Ovary (tissue), 9 donors: Measurements from ENCODE around the gene GOLT1A. TPM values are rescaled to one million over a fixed set of nuclear protein-coding genes. Genes with fewer than 3 reads are reported as not detected.

Experiments used
- DNase-seq, 5 donors: peaks; one replicate each; pipeline ENCODE4 v3.0.0-alpha.2; 2019 to 2020
- H3K27ac ChIP-seq, 2 donors: fragments of 200-600 bp; one replicate each; pipeline versions ENCODE4 v1.5.1 to v1.8.0; 2019 to 2022
- H3K27me3 ChIP-seq: fragments of 200-600 bp; one replicate; pipeline ENCODE4 v1.8.0; 2022
- H3K36me3 ChIP-seq: fragments of 200-600 bp; sonication (generic); one replicate; pipeline ENCODE4 v1.5.1; 2019
- H3K4me1 ChIP-seq: one replicate; pipeline ENCODE4 v1.8.1; 2013; ENCODE audit warnings: mild to moderate bottlenecking, moderate library complexity; ENCODE audit not compliant: insufficient read depth
- H3K4me3 ChIP-seq: fragments of 200-600 bp; sonication (generic); one replicate; pipeline ENCODE4 v1.5.1; 2017
- H3K9me3 ChIP-seq, 2 donors: fragments of 200-600 bp in 1 of 2; sonication (generic) in 1 of 2; one replicate each; pipeline versions ENCODE4 v1.5.1 to v1.8.1; 2013 to 2019; ENCODE audit warnings: mild to moderate bottlenecking in 1 of 2, moderate library complexity in 1 of 2
- CTCF ChIP-seq, 3 donors: fragments of 450-650 bp in 2 of 3; fragments of 200-600 bp in 1 of 3; IDR thresholded peaks; one replicate each; pipeline versions ENCODE4 v1.5.1 to v1.8.0; 2016 to 2022; ENCODE audit warnings: antibody characterized with exemption in 3 of 3, mild to moderate bottlenecking in 1 of 3
- EP300 ChIP-seq: sonication (generic); formaldehyde crosslinking; IDR thresholded peaks from one replicate; pipeline ENCODE4 v1.6.1; 2017; ENCODE audit warnings: antibody characterized with exemption
- POLR2A ChIP-seq: fragments of 450-650 bp; IDR thresholded peaks from one replicate; pipeline ENCODE4 v1.6.1; 2017; ENCODE audit warnings: antibody characterized with exemption, mild to moderate bottlenecking, moderate library complexity
- WGBS, 3 donors: extraction: QIAGEN DNeasy Blood & Tissue Kit in 1 of 3; methylation state at CpG; one replicate each; pipeline versions ENCODE4 v1.1.5 to v1.1.7; 2013 to 2017; 5-methylcytosine and 5-hydroxymethylcytosine counted together
- intact Hi-C, 4 donors: fragments of 100-400 bp; cut with DNase I; formaldehyde crosslinking; loops; one replicate each; pipeline versions ENCODE4 v1.11.0 to v1.15.1; 2022 to 2023
- polyA plus RNA-seq, 2 donors: library from polyadenylated mRNA; stranded (reverse); fragments of 200-250 nt in 1 of 2; fragments of 350-450 nt in 1 of 2; fragmentation: Illumina TruSeq in 1 of 2; extraction: RNeasy Lipid Tissue Mini Kit (QIAGEN cat#74804) in 1 of 2; gene quantifications; one replicate each; pipeline ENCODE4 v1.2.3, GENCODE V29; 2013 to 2014
- total RNA-seq, 7 donors: library from RNA; depleted of rRNA in 2 of 7; stranded (reverse); fragments of >200 nt in 2 of 7; fragmentation: NEBNext Ultra II Directional in 3 of 7; extraction: Animal tissue kit (Norgen Biotek cat#: 25700) in 3 of 7; gene quantifications; one replicate each; pipeline versions ENCODE4 v1.1.0 to v1.2.4, GENCODE V29; 2016 to 2023
- donor health status: DM: no; HTN: no; CAD: no; lungs with moderate emphysema.
- donor health status: DM: no; HTN: no; CAD: no.
- donor health status: Bipolar disorder and iron deficiency.
- donor health status: DM: yes; HTN: yes; CAD: no.
- donor health status: DM: no; HTN: no; CAD: no.
- donor health status: DM: yes; HTN: yes; CAD: no.

The GOLT1A gene
- total and polyA plus RNA-seq, 9 donors, result 0.27 to 3.9 (median 0.41) TPM; not detected in 6

DNA sequence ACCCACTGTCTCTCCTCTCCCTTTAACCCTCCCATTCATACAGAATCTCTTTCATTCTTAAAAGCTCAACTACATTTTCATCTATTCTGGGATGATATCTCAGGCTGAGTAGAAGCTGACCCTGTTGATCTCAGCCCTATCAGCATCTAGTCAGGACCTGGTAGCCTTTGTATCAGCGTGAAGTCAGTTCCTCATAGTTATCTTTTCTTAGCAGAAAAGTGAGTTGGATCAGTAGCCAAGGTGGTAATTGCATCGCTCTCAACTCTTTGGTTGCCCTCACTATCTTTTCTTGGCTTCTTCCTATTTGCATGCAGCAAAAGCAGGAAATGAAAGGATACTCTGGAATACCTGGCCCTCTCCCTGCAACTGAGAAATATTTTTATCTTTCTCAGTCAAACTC, 13.6 kb upstream of the GOLT1A start:
- no peak for TF ChIP-seq POLR2A
- no peak for TF ChIP-seq EP300
- no peak for TF ChIP-seq CTCF (IDR thresholded peaks at IDR 0.05)
- Histone ChIP-seq H3K36me3 (no peaks in the 10 kb centered on the region), H3K27me3 (no peaks in the 10 kb centered on the region), H3K9me3 (no peaks in the 10 kb centered on the region), H3K27ac (no peak overlapping the region), H3K4me3 (no peak overlapping the region), H3K4me1 (no peaks in the 10 kb centered on the region)
- intact Hi-C loops, result no loop called here
- 98% methylated on average over 2 of the region's 2 CpGs for WGBS, 3 donors
- DNase-seq, result no peak

DNA sequence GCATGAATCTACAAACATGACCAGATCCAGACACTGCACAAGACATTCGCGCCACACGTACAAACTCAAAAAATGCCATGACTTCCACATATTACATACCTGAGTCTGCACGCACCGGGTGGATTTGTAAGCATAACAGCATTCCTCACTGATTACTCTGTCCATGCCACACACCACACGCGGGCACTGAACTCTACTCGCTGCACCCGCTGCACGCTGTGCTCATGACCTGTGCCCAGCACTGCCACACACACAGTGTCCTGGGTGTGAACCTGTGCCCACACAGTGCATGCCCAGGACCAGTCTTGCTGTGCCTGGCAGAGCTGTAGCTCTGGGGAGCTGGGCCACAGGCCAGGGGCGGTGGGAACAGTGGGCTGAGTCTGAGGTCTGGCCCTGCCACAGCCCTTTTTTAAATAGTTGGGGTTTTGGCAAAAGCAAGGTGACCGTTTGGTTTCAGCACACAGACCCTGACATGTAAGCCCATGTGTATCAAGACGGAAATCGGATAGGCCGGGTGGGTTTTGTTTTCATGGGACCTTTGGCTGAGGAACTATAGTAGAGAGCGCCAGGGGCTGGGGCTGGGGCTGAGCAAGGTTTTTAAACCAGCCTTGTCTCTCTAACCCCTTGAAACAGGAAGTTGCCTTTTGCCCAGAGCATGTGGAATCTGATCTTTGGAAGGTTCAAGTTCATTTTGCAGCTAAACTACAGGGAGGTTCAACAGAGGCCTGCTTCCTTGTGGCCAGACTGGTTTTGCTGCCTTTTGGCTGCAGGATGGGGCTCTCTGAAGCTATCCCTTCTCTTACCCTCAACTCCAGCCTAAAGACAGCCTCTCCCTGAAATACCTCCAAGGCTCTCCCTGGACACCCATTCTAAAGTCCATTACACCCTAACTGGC, 12.3 kb upstream of the GOLT1A start:
- intact Hi-C loops, result no loop called here
- no peak for TF ChIP-seq POLR2A
- no peak for TF ChIP-seq CTCF (IDR thresholded peaks at IDR 0.05)
- no peak for TF ChIP-seq EP300
- WGBS, 3 donors, result 80 to 87% (median 85%) methylated on average over 16 of the region's 16 CpGs
- DNase-seq, result no peak
- no peaks in the 10 kb centered on the region for H3K4me1 ChIP-seq
- H3K36me3 ChIP-seq, result no peaks in the 10 kb centered on the region
- H3K9me3 ChIP-seq, result no peaks in the 10 kb centered on the region
- no peaks in the 10 kb centered on the region for H3K27me3 ChIP-seq
- no peak overlapping the region for H3K27ac ChIP-seq
- no peak overlapping the region for H3K4me3 ChIP-seq

DNA sequence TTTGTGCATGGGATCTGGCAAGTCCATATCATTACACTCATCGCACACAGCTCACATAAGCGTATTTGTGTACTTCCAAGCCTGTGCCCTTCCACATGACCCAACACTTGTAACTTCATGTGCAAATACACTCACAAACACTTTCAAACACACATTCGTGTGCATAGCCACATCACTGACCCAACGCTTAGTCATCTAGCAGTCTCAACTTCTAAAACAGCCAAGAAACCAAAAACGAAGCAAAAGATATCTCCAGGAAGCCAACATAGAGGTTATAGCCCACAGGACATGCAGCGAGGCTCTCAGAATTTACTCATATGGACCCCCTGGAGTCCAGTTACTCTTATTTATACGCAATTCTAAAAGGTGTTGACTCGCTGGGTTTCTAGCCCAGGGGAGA, 10.9 kb upstream of the GOLT1A start:
- TF ChIP-seq CTCF (IDR thresholded peaks at IDR 0.05) (no peak), EP300 (no peak), POLR2A (no peak)
- Histone ChIP-seq H3K27ac (no peak overlapping the region), H3K4me1 (no peaks in the 10 kb centered on the region), H3K9me3 (no peaks in the 10 kb centered on the region), H3K4me3 (no peak overlapping the region), H3K27me3 (no peaks in the 10 kb centered on the region), H3K36me3 (no peaks in the 10 kb centered on the region)
- WGBS, 3 donors, result 69 to 77% (median 69%) methylated on average over 8 of the region's 8 CpGs
- intact Hi-C loops, result no loop called here
- no peak for DNase-seq

- no peaks in the 10 kb centered on the region for H3K36me3 ChIP-seq
- intact Hi-C loops, result no loop called here
- no peak for DNase-seq
- H3K27ac ChIP-seq, result no peak overlapping the region
- WGBS, 3 donors, result 85 to 88% (median 88%) methylated on average over 17 of the region's 17 CpGs
- no peaks in the 10 kb centered on the region for H3K4me1 ChIP-seq
- TF ChIP-seq CTCF (IDR thresholded peaks at IDR 0.05) (no peak), POLR2A (no peak), EP300 (no peak)
- no peak overlapping the region for H3K4me3 ChIP-seq
- no peaks in the 10 kb centered on the region for H3K9me3 ChIP-seq
- no peaks in the 10 kb centered on the region for H3K27me3 ChIP-seq
Measured at GRCh38 chr1:204223129-204223860, 9.5 kb upstream of the GOLT1A start.
